B cell (primary cell): Measurements from ENCODE around the gene TGOLN2. TPM values are rescaled to one million over a fixed set of nuclear protein-coding genes. Genes with fewer than 3 reads are reported as not detected.
A peak's percentile ranks its signal among the peaks of the same experiment; 100 is the strongest.

ENCODE experiments used
- ATAC-seq: fragments of 200-7000 bp; cut with Tn5 transposase; one replicate; pipeline ENCODE4 v1.10.0; 2021; ENCODE audit warnings: low read depth, mild to moderate bottlenecking, moderate number of reproducible peaks, moderate library complexity
- CTCF ChIA-PET: fragments of 350-600 bp; sonication (Branson Sonifier 250); formaldehyde crosslinking; loops from one replicate; lab custom pipeline; 2021; ENCODE audit warnings: antibody characterized with exemption, inconsistent platforms; lab: Charles Lee
- POLR2A ChIA-PET: fragments of 350-600 bp; sonication (Branson Sonifier 250); formaldehyde crosslinking; loops from one replicate; lab custom pipeline; 2021; ENCODE audit warnings: antibody characterized with exemption; lab: Charles Lee
- DNase-seq: peaks from one replicate; pipeline ENCODE4 v3.0.0; 2013
- H2AFZ ChIP-seq: 2 replicates; pipeline ENCODE4 v1.6.1; 2012; ENCODE audit warnings: mild to moderate bottlenecking, low read depth, low read length; ENCODE audit not compliant: insufficient read depth, poor library complexity, severe bottlenecking
- H3K27ac ChIP-seq, 2 donors: 1 replicate in 1 of 2; 2 replicates in 1 of 2; pipeline ENCODE4 v1.5.1; 2012 to 2013; ENCODE audit warnings: low read length in 2 of 2, mild to moderate bottlenecking in 2 of 2, moderate library complexity in 1 of 2
- H3K27me3 ChIP-seq, 4 experiments: fragments of 200-600 bp in 1 of 4; sonication (generic) in 1 of 4; replicated peaks in 1 of 4; 1 replicate in 2 of 4; 2 replicates in 2 of 4; pipeline versions ENCODE4 v1.6.1 to v1.7.0; 2013 to 2016; ENCODE audit warnings: low read length in 3 of 4, mild to moderate bottlenecking in 2 of 4, mixed read lengths in 1 of 4, moderate library complexity in 1 of 4; ENCODE audit not compliant: insufficient read depth in 4 of 4, control insufficient read depth in 3 of 4; ENCODE audit errors: control extremely low read depth in 1 of 4
- H3K36me3 ChIP-seq, 2 experiments: replicated peaks in 1 of 2; 1 replicate in 1 of 2; 2 replicates in 1 of 2; pipeline versions ENCODE4 v1.6.1 to v1.7.1; 2013; ENCODE audit warnings: low read length in 1 of 2; ENCODE audit not compliant: insufficient read depth in 2 of 2, control insufficient read depth in 1 of 2; ENCODE audit errors: control extremely low read depth in 1 of 2, extremely low read depth in 1 of 2
- H3K4me1 ChIP-seq, 2 donors: fragments of 200-600 bp in 1 of 2; sonication (generic) in 1 of 2; 1 replicate in 1 of 2; 2 replicates in 1 of 2; pipeline versions ENCODE4 v1.5.1 to v1.6.1; 2013 to 2017; ENCODE audit warnings: low read length in 2 of 2; ENCODE audit not compliant: control insufficient read depth in 2 of 2, insufficient read depth in 2 of 2
- H3K4me2 ChIP-seq: replicated peaks from 2 replicates; pipeline ENCODE3; 2012; ENCODE audit warnings: mild to moderate bottlenecking, low read depth, low read length; ENCODE audit not compliant: poor library complexity, severe bottlenecking
- H3K4me3 ChIP-seq, 5 experiments: fragments of 200-600 bp in 1 of 5; sonication (generic) in 1 of 5; 1 replicate in 3 of 5; 2 replicates in 2 of 5; pipeline versions ENCODE4 v1.5.1 to v1.7.0; 2011 to 2016; ENCODE audit warnings: low read length in 4 of 5, mild to moderate bottlenecking in 4 of 5, low read depth in 2 of 5, control low read depth in 1 of 5, moderate library complexity in 1 of 5; ENCODE audit not compliant: insufficient read depth in 1 of 5; ENCODE audit errors: control extremely low read depth in 1 of 5, extremely low read depth in 1 of 5
- H3K79me2 ChIP-seq: fragments of 200-600 bp; sonication (generic); one replicate; pipeline ENCODE4 v1.6.0; 2016; ENCODE audit warnings: low read length; ENCODE audit not compliant: control insufficient read depth, insufficient read depth
- H3K9ac ChIP-seq: fragments of 200-600 bp; sonication (generic); 2 replicates; pipeline ENCODE4 v1.6.1; 2017; ENCODE audit warnings: mild to moderate bottlenecking, low read length, moderate library complexity
- H3K9me3 ChIP-seq, 3 donors: one replicate each; pipeline versions ENCODE4 v1.6.1 to v1.7.1; 2013; ENCODE audit warnings: low read length in 2 of 3; ENCODE audit not compliant: control insufficient read depth in 2 of 3, insufficient read depth in 1 of 3; ENCODE audit errors: control extremely low read depth in 1 of 3
- H4K20me1 ChIP-seq: 2 replicates; pipeline ENCODE4 v1.6.0; 2012; ENCODE audit warnings: mild to moderate bottlenecking, low read length; ENCODE audit not compliant: insufficient read depth, control insufficient read depth, poor library complexity, severe bottlenecking
- H3K27ac Mint-ChIP-seq: one replicate; pipeline ENCODE4 v1.8.0; 2021; ENCODE audit warnings: mixed read lengths
- H3K27me3 Mint-ChIP-seq: one replicate; pipeline ENCODE4 v1.8.0; 2021; ENCODE audit warnings: mixed read lengths
- H3K4me1 Mint-ChIP-seq: one replicate; pipeline ENCODE4 v1.8.0; 2021; ENCODE audit warnings: mixed read lengths
- H3K4me3 Mint-ChIP-seq: one replicate; pipeline ENCODE4 v1.8.0; 2021; ENCODE audit warnings: mixed read lengths
- H3K9me3 Mint-ChIP-seq: one replicate; pipeline ENCODE4 v1.8.0; 2022; ENCODE audit warnings: mixed read lengths; ENCODE audit not compliant: insufficient read depth
- CTCF ChIP-seq: fragments of 200-600 bp; IDR thresholded peaks from one replicate; pipeline ENCODE4 v1.8.0; 2022; ENCODE audit warnings: antibody characterized with exemption, mild to moderate bottlenecking
- EZH2 ChIP-seq: IDR thresholded peaks from 2 replicates; pipeline ENCODE4 v1.6.1; 2012; ENCODE audit warnings: borderline replicate concordance, low read depth, mild to moderate bottlenecking, moderate library complexity, low read length; ENCODE audit not compliant: insufficient read depth, poor library complexity, severe bottlenecking
- WGBS: methylation state at CpG from one replicate; pipeline ENCODE4 v1.1.5; 2013; ENCODE audit warnings: missing lambda C conversion rate; ENCODE audit not compliant: insufficient coverage; 5-methylcytosine and 5-hydroxymethylcytosine counted together
- intact Hi-C: fragments of 100-400 bp; cut with micrococcal nuclease; formaldehyde crosslinking; loops from one replicate; pipeline ENCODE4 v1.10.0; 2022
- polyA plus RNA-seq: library from polyadenylated mRNA; depleted of rRNA; stranded (reverse); fragments of >200 nt; gene quantifications from 2 replicates; pipeline ENCODE4 v1.2.3, GENCODE V29; 2012
- total RNA-seq, 2 donors: library from RNA; stranded (reverse); fragments of 120-200 nt in 1 of 2; gene quantifications; 1 replicate in 1 of 2; 2 replicates in 1 of 2; pipeline versions ENCODE4 v1.2.3 to v1.2.4, GENCODE V29; 2013 to 2022

TGOLN2 gene
- total and polyA plus RNA-seq, 2 donors (not counting 1 experiment from before 2014, with no cell fraction given), result 106 to 172 TPM

GRCh38 chr2:85353876-85354285 lies 26.1 kb upstream of the TGOLN2 start:
- H3K27me3 ChIP-seq, result no peaks in the 10 kb centered on the region
- H3K4me3 ChIP-seq, result peak overlapping the region; percentile 0 to 100 (median 85)
- TF ChIP-seq EZH2, result no peak
- no peak for TF ChIP-seq CTCF
- POLR2A ChIA-PET, result interaction anchor here (0.6 to 2.4 kb wide), 8 partner anchors 27 to 185 kb away, joined by 4 to 25 read pairs (median 6); partner anchors contain the start of genes CAPG, MAT2A, SH2D6 and TGOLN2
- H3K79me2 ChIP-seq, result peaks cover 57% of the 10 kb centered on the region
- H3K4me2 ChIP-seq, result peak overlapping the region; percentile 97
- peak overlapping the region; percentile 45 to 95 for H3K27ac ChIP-seq
- H4K20me1 ChIP-seq, result no peaks in the 10 kb centered on the region
- Mint-ChIP-seq H3K27me3 (no peaks in the 10 kb centered on the region), H3K9me3 (no peaks in the 10 kb centered on the region), H3K4me3 (peak overlapping the region; percentile 95), H3K27ac (peak overlapping the region; percentile 95), H3K4me1 (peaks cover 38% of the 10 kb centered on the region)
- H3K4me1 ChIP-seq, result peaks cover 19 to 26% of the 10 kb centered on the region in 2 donors
- DNase-seq (no peak), ATAC-seq (no peak)
- 41% methylated on average over 12 of the region's 16 CpGs for WGBS
- peak overlapping the region; percentile 100 for H2AFZ ChIP-seq
- CTCF ChIA-PET, result interaction anchor here (1.2 to 1.8 kb wide), 3 partner anchors 198 to 378 kb away, joined by 3 to 5 read pairs (median 4); no protein-coding TSS in a partner anchor
- H3K9me3 ChIP-seq, result no peaks in the 10 kb centered on the region
- intact Hi-C loops, result loop anchor here (1.0 to 5.0 kb wide), 7 partner anchors 26 to 263 kb away; partner anchors contain the start of genes CAPG, GGCX, MAT2A and USP39
- H3K36me3 ChIP-seq, result peaks cover 0 to 25% of the 10 kb centered on the region in 2 experiments
- peak overlapping the region; percentile 100 for H3K9ac ChIP-seq

GRCh38 chr2:85347599-85347998 lies 19.8 kb upstream of the TGOLN2 start:
- intact Hi-C loops, result no loop called here
- Mint-ChIP-seq H3K4me1 (peaks cover under 1% of the 10 kb centered on the region), H3K4me3 (no peak overlapping the region), H3K9me3 (no peaks in the 10 kb centered on the region), H3K27me3 (no peaks in the 10 kb centered on the region), H3K27ac (no peak overlapping the region)
- ChIA-PET POLR2A (no interaction called here), CTCF (no interaction called here)
- no peak overlapping the region for H3K4me2 ChIP-seq
- ATAC-seq, result no peak
- peaks cover 0 to 38% of the 10 kb centered on the region in 2 experiments for H3K36me3 ChIP-seq
- H4K20me1 ChIP-seq, result no peaks in the 10 kb centered on the region
- DNase-seq, result no peak
- TF ChIP-seq CTCF, result no peak
- no peak for TF ChIP-seq EZH2
- H2AFZ ChIP-seq, result no peak overlapping the region
- H3K79me2 ChIP-seq, result peaks cover 7% of the 10 kb centered on the region
- H3K4me3 ChIP-seq, result no peak overlapping the region
- no peaks in the 10 kb centered on the region for H3K27me3 ChIP-seq
- H3K4me1 ChIP-seq, result no peaks in the 10 kb centered on the region
- 100% methylated on average over 1 of the region's 3 CpGs for WGBS
- H3K9me3 ChIP-seq, result no peaks in the 10 kb centered on the region
- no peak overlapping the region for H3K9ac ChIP-seq
- H3K27ac ChIP-seq, result no peak overlapping the region
